ENCODE measurements around the gene APOBEC3B. TPM values are rescaled to one million over a fixed set of nuclear protein-coding genes. Genes with fewer than 3 reads are reported as not detected.
"Not testable (repeated sequence)": the region's sequence is repeated elsewhere in the genome, so short reads cannot be mapped to it uniquely, and the experiment has no call there.

APOBEC3B gene
- total RNA-seq, 4 donors from 2014 or later: 1.1 to 5.3 (median 3.1) TPM; not detected in 1

GRCh38 chr22:38971791-38972190 is 10.4 kb upstream of the APOBEC3B start:
- Histone ChIP-seq H3K36me3 (no peaks in the 10 kb centered on the region), H3K4me3 (no peak overlapping the region), H3K27ac (no peak overlapping the region), H3K9me3 (no peaks in the 10 kb centered on the region), H3K27me3 (peaks cover 0 to 26% (median 0%) of the 10 kb centered on the region in 4 donors), H3K4me1 (no peaks in the 10 kb centered on the region)
- TF ChIP-seq POLR2A (IDR thresholded peaks at IDR 0.05) (no peak), CTCF (IDR thresholded peaks at IDR 0.05) (no peak)
- WGBS, 2 donors: 76 to 89% methylated on average over 3 of the region's 3 CpGs
- intact Hi-C loops (cut with DNase I): no loop called here
- DNase-seq: no peak

GRCh38 chr22:38972558-38972957 is 9.6 kb upstream of the APOBEC3B start:
- no peaks in the 10 kb centered on the region for H3K36me3 ChIP-seq
- H3K4me1 ChIP-seq: no peaks in the 10 kb centered on the region
- intact Hi-C loops (cut with DNase I): no loop called here
- no peak overlapping the region for H3K27ac ChIP-seq
- H3K9me3 ChIP-seq: no peaks in the 10 kb centered on the region
- H3K27me3 ChIP-seq: peaks cover 0 to 22% (median 0%) of the 10 kb centered on the region in 4 donors
- no peak overlapping the region for H3K4me3 ChIP-seq
- TF ChIP-seq CTCF (IDR thresholded peaks at IDR 0.05) (no peak), POLR2A (IDR thresholded peaks at IDR 0.05) (no peak)
- WGBS, 2 donors: 85 to 86% methylated on average over 5 of the region's 5 CpGs
- no peak for DNase-seq

GRCh38 chr22:38973289-38974169 is 8.6 kb upstream of the APOBEC3B start:
- Histone ChIP-seq H3K36me3 (no peaks in the 10 kb centered on the region), H3K27ac (no peak overlapping the region), H3K4me1 (no peaks in the 10 kb centered on the region), H3K27me3 (peaks cover 0 to 17% (median 0%) of the 10 kb centered on the region in 4 donors), H3K4me3 (no peak overlapping the region), H3K9me3 (no peaks in the 10 kb centered on the region)
- whole genome bisulfite sequencing, 2 donors: 39 to 53% methylated on average over 13 to 15 of the region's 15 CpGs
- TF ChIP-seq CTCF (IDR thresholded peaks at IDR 0.05) (peak in 4 of 6 experiments; percentile 66 to 80 (median 76)), POLR2A (IDR thresholded peaks at IDR 0.05) (no peak)
- no peak for DNase-seq
- intact Hi-C loops (cut with DNase I): no loop called here

GRCh38 chr22:38974170-38974825 is 7.8 kb upstream of the APOBEC3B start:
- Histone ChIP-seq H3K27me3 (peaks cover 0 to 17% (median 0%) of the 10 kb centered on the region in 4 donors), H3K36me3 (no peaks in the 10 kb centered on the region), H3K27ac (no peak overlapping the region), H3K4me1 (no peaks in the 10 kb centered on the region), H3K4me3 (no peak overlapping the region), H3K9me3 (no peaks in the 10 kb centered on the region)
- no peak for DNase-seq
- TF ChIP-seq CTCF (IDR thresholded peaks at IDR 0.05) (no peak), POLR2A (IDR thresholded peaks at IDR 0.05) (no peak)
- 83 to 85% methylated on average over 15 to 18 of the region's 18 CpGs for WGBS, 2 donors
- intact Hi-C loops (cut with DNase I): no loop called here

GRCh38 chr22:38974826-38975175 is 7.3 kb upstream of the APOBEC3B start:
- no peak for TF ChIP-seq CTCF (IDR thresholded peaks at IDR 0.05)
- 85 to 88% methylated on average over 4 to 7 of the region's 7 CpGs for WGBS, 2 donors
- H3K36me3 ChIP-seq: no peaks in the 10 kb centered on the region
- H3K4me3 ChIP-seq: no peak overlapping the region
- no peak overlapping the region for H3K27ac ChIP-seq
- intact Hi-C loops (cut with DNase I): no loop called here
- no peaks in the 10 kb centered on the region for H3K9me3 ChIP-seq
- no peaks in the 10 kb centered on the region for H3K4me1 ChIP-seq
- no peak for DNase-seq
- peaks cover 0 to 13% (median 0%) of the 10 kb centered on the region in 4 donors for H3K27me3 ChIP-seq

GRCh38 chr22:38977289-38977688 is 4.9 kb upstream of the APOBEC3B start:
- H3K4me3 ChIP-seq; H3K27ac ChIP-seq; H3K36me3 ChIP-seq; DNase-seq; H3K27me3 ChIP-seq; intact Hi-C loops (cut with DNase I); H3K9me3 ChIP-seq: not testable (repeated sequence)
- WGBS, 2 donors: 94% methylated on average over 4 of the region's 4 CpGs
- H3K4me1 ChIP-seq: peaks cover 0 to 18% (median 10%) of the 10 kb centered on the region in 3 donors

GRCh38 chr22:38980587-38980986 is 1.6 kb upstream of the APOBEC3B start:
- not testable (repeated sequence) for H3K9me3 ChIP-seq, DNase-seq, H3K4me3 ChIP-seq, H3K27me3 ChIP-seq, H3K36me3 ChIP-seq
- Histone ChIP-seq H3K4me1 (peaks cover 0 to 41% (median 16%) of the 10 kb centered on the region in 3 donors), H3K27ac (peak overlapping the region in 1 of 4 donors; percentile 86)
- 62 to 70% methylated on average over 8 to 9 of the region's 10 CpGs for WGBS, 2 donors
- intact Hi-C loops (cut with DNase I): loop anchor here (10.0 kb wide), 1 partner anchor 106 kb away; the partner anchor contains the start of gene CBX6

Measured in esophagus squamous epithelium (tissue), 5 donors.